IMR-90 (cell line): Measurements from ENCODE around the gene CPN2. TPM values are rescaled to one million over a fixed set of nuclear protein-coding genes. Genes with fewer than 3 reads are reported as not detected.

Source experiments
- ATAC-seq: fragments of 200-7000 bp; cut with Tn5 transposase; 2 replicates; pipeline ENCODE4 v1.9.1; 2020; ENCODE audit warnings: low read depth, mild to moderate bottlenecking, moderate library complexity
- BruUV-seq: library from RNA; stranded (reverse); fragments of 400-500 nt; replicated peaks from 2 replicates; lab custom pipeline; 2021; lab: Mats Ljungman, UMichigan
- CTCF ChIA-PET: fragments of 300-600 bp; formaldehyde crosslinking; extraction: SDS; loops from one replicate; lab custom pipeline; 2021; ENCODE audit warnings: antibody characterized with exemption; lab: Yijun Ruan, JAX
- POLR2A ChIA-PET: fragments of 300-600 bp; sonication (Branson Sonifier 250); formaldehyde crosslinking; loops from one replicate; lab custom pipeline; 2022; ENCODE audit warnings: antibody characterized with exemption; ENCODE audit not compliant: unreplicated experiment; lab: Charles Lee
- DNase-seq: peaks from one replicate; pipeline ENCODE4 v3.0.0; 2013
- H2AFZ ChIP-seq: replicated peaks from 2 replicates; pipeline ENCODE3; 2013; ENCODE audit warnings: low read length, mild to moderate bottlenecking; ENCODE audit not compliant: poor library complexity
- H2AK5ac ChIP-seq: 2 replicates; pipeline ENCODE4 v1.6.1; 2013; ENCODE audit warnings: low read depth, low read length, inconsistent platforms
- H2AK9ac ChIP-seq: replicated peaks from 2 replicates; pipeline ENCODE3; 2013; ENCODE audit warnings: mild to moderate bottlenecking, low read depth, low read length, moderate library complexity; ENCODE audit not compliant: poor library complexity
- H2BK120ac ChIP-seq: 2 replicates; pipeline ENCODE4 v1.6.1; 2013; ENCODE audit warnings: low read depth, low read length, inconsistent platforms
- H2BK15ac ChIP-seq: 3 replicates; pipeline ENCODE4 v1.6.1; 2013; ENCODE audit warnings: low read depth, low read length, inconsistent platforms
- H2BK20ac ChIP-seq: 2 replicates; pipeline ENCODE4 v1.6.1; 2013; ENCODE audit warnings: low read depth, mild to moderate bottlenecking, inconsistent platforms, low read length, moderate library complexity
- H2BK5ac ChIP-seq: 2 replicates; pipeline ENCODE4 v1.6.1; 2013; ENCODE audit warnings: mild to moderate bottlenecking, low read depth, low read length, inconsistent platforms; ENCODE audit not compliant: poor library complexity, severe bottlenecking
- H3K14ac ChIP-seq: replicated peaks from 2 replicates; pipeline ENCODE4 v1.6.1; 2013; ENCODE audit warnings: low read depth, low read length, inconsistent platforms
- H3K18ac ChIP-seq: 2 replicates; pipeline ENCODE4 v1.6.1; 2013; ENCODE audit warnings: low read depth, low read length, control low read depth
- H3K23ac ChIP-seq: 2 replicates; pipeline ENCODE4 v1.6.1; 2013; ENCODE audit warnings: low read depth, low read length, inconsistent platforms
- H3K27ac ChIP-seq: 2 replicates; pipeline ENCODE4 v1.5.1; 2013; ENCODE audit warnings: mild to moderate bottlenecking, control low read depth, low read length; ENCODE audit not compliant: insufficient read depth
- H3K27me3 ChIP-seq: 2 replicates; pipeline ENCODE4 v1.6.1; 2013; ENCODE audit warnings: low read length; ENCODE audit not compliant: control insufficient read depth, insufficient read depth
- H3K36me3 ChIP-seq: 2 replicates; pipeline ENCODE4 v1.6.1; 2013; ENCODE audit warnings: low read length, mixed read lengths; ENCODE audit not compliant: control insufficient read depth, insufficient read depth
- H3K4ac ChIP-seq: 2 replicates; pipeline ENCODE4 v1.6.1; 2013; ENCODE audit warnings: low read depth, low read length, inconsistent platforms
- H3K4me1 ChIP-seq: 2 replicates; pipeline ENCODE4 v1.6.1; 2013; ENCODE audit warnings: low read length, mixed read lengths; ENCODE audit not compliant: control insufficient read depth, insufficient read depth
- H3K4me2 ChIP-seq: 2 replicates; pipeline ENCODE4 v1.6.1; 2013; ENCODE audit warnings: low read depth, mild to moderate bottlenecking, control low read depth, low read length, moderate library complexity
- H3K4me3 ChIP-seq: 2 replicates; pipeline ENCODE4 v1.5.1; 2013; ENCODE audit warnings: low read depth, mild to moderate bottlenecking, control low read depth, low read length, moderate library complexity; ENCODE audit not compliant: insufficient read depth
- H3K56ac ChIP-seq: 2 replicates; pipeline ENCODE4 v1.6.1; 2013; ENCODE audit warnings: low read length, inconsistent platforms; ENCODE audit not compliant: insufficient read depth; ENCODE audit errors: extremely low read depth
- H3K79me1 ChIP-seq, 2 experiments: 2 replicates each; pipeline ENCODE4 v1.6.1; 2013; ENCODE audit warnings: low read length in 2 of 2, inconsistent platforms in 1 of 2, low read depth in 1 of 2
- H3K9ac ChIP-seq: 2 replicates; pipeline ENCODE4 v1.6.1; 2013; ENCODE audit warnings: low read depth, low read length, control low read depth
- H3K9me1 ChIP-seq: 2 replicates; pipeline ENCODE4 v1.6.1; 2013; ENCODE audit warnings: low read length, inconsistent platforms; ENCODE audit not compliant: insufficient read depth
- H3K9me3 ChIP-seq: 2 replicates; pipeline ENCODE4 v1.6.1; 2013; ENCODE audit warnings: low read length; ENCODE audit not compliant: control insufficient read depth, insufficient read depth
- H4K20me1 ChIP-seq: 2 replicates; pipeline ENCODE4 v1.6.1; 2013; ENCODE audit warnings: low read length, inconsistent platforms; ENCODE audit not compliant: insufficient read depth
- H4K5ac ChIP-seq: 2 replicates; pipeline ENCODE4 v1.6.1; 2013; ENCODE audit warnings: mild to moderate bottlenecking, low read depth, low read length, control low read depth
- H4K8ac ChIP-seq, 2 experiments: 2 replicates each; pipeline ENCODE4 v1.6.1; 2013; ENCODE audit warnings: low read depth in 2 of 2, low read length in 2 of 2, control low read depth in 1 of 2, inconsistent platforms in 1 of 2
- H4K91ac ChIP-seq: 2 replicates; pipeline ENCODE4 v1.6.1; 2013; ENCODE audit warnings: low read depth, low read length, inconsistent platforms; ENCODE audit not compliant: insufficient read depth
- MAFK ChIP-seq: IDR thresholded peaks from 2 replicates; pipeline ENCODE4 v1.6.1; 2012; ENCODE audit warnings: low read depth, low read length, improper control_type of control experiment
- MAZ ChIP-seq: IDR thresholded peaks from 2 replicates; pipeline ENCODE4 v1.6.1; 2012; ENCODE audit warnings: low read depth, mild to moderate bottlenecking, low read length, improper control_type of control experiment, moderate library complexity, borderline replicate concordance
- SMC3 ChIP-seq: fragments of 150-350 bp; IDR thresholded peaks from 2 replicates; pipeline ENCODE4 v1.6.1; 2016; ENCODE audit warnings: low read depth, mild to moderate bottlenecking, antibody characterized with exemption, low read length, moderate library complexity
- USF2 ChIP-seq: fragments of 150-350 bp; IDR thresholded peaks from 2 replicates; pipeline ENCODE4 v1.6.1; 2017; ENCODE audit warnings: mild to moderate bottlenecking, antibody characterized with exemption, low read length, low read depth
- WGBS, 2 experiments: methylation state at CpG; one replicate each; pipeline versions ENCODE4 v1.1.5 to v1.1.7; 2013; ENCODE audit warnings: missing lambda C conversion rate in 2 of 2; ENCODE audit not compliant: insufficient read length in 1 of 2; ENCODE audit errors: extremely low coverage in 2 of 2; 5-methylcytosine and 5-hydroxymethylcytosine counted together
- dilution Hi-C: fragments of 300-500 bp; cut with HindIII; formaldehyde crosslinking; loops from one replicate; pipeline ENCODE4 v1.14.3; 2018; ENCODE audit warnings: low sequenced_read_pairs; ENCODE audit not compliant: unreplicated experiment
- in situ Hi-C: fragments of 300-500 bp; cut with MboI; formaldehyde crosslinking; loops from 3 replicates; pipeline ENCODE4 v1.14.3; 2019; ENCODE audit warnings: low sequenced_read_pairs, inconsistent platforms, mixed read lengths
- intact Hi-C: fragments of 100-400 bp; cut with micrococcal nuclease; formaldehyde crosslinking; loops from 2 replicates; pipeline ENCODE4 v1.10.0; 2022
- polyA plus RNA-seq, 3 experiments: library from polyadenylated mRNA; depleted of rRNA; stranded (reverse); fragments of >200 nt; gene quantifications; 2 replicates each; pipeline ENCODE4 v1.2.3, GENCODE V29; 2012; ENCODE audit warnings: low replicate concordance in 1 of 3
- total RNA-seq: library from RNA; depleted of rRNA; stranded (reverse); fragments of >200 nt; gene quantifications from 2 replicates; pipeline ENCODE4 v1.2.3, GENCODE V29; 2012

CPN2 gene
- total and polyA plus RNA-seq, 2 of the 4 experiments (the other 2 are of a cell fraction) = 0.07 TPM; not detected in 1

DNA sequence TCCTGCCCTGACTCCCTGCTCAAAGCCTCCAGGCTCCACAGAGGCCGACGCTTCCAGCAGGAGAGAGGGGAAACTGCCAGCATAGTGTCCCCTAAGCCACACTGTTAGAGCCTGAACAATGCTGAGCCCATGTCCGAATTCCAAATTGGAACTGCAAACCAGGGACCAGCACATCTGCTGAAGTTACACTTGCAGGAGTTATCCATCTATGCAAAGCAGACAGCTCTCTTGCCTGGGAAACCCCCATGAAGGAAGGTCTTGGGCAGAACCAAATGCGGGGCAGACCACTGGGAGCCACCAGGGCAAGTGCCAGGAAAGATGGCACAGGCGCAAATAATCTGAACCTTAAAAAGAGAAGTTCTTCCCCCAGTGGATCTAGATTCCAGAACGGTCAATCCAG is 17.8 kb upstream of the CPN2 start:
- no TSS peak for BruUV-seq

More for the DNA sequence above, 17.8 kb upstream of the CPN2 start:
- Histone ChIP-seq H3K27ac (no peak overlapping the region), H3K4me2 (no peak overlapping the region), H3K23ac (0 out of 2 replicates have a peak overlapping the region, but pooled peaks have one; percentile 75), H3K9ac (no peak overlapping the region), H4K5ac (no peak overlapping the region), H3K4me3 (no peak overlapping the region), H2BK5ac (no peak overlapping the region), H3K9me3 (no peaks in the 10 kb centered on the region), H3K27me3 (0 out of 2 replicates have a peak, but pooled peaks cover 3% of the 10 kb centered on the region), H3K4ac (peak overlapping the region; percentile 83), H2AK5ac (peak overlapping the region; percentile 52; the same call in 1 of the 2 replicates), H4K20me1 (no peaks in the 10 kb centered on the region), H3K18ac (no peak overlapping the region), H3K14ac (peak overlapping the region; percentile 71; the same call in 1 of the 2 replicates), H3K36me3 (no peaks in the 10 kb centered on the region), H3K56ac (no peak overlapping the region; the same call in 1 of the 2 replicates), H2AFZ (peak overlapping the region; percentile 75), H3K9me1 (peaks cover 11% of the 10 kb centered on the region), H2BK120ac (peak overlapping the region; percentile 66), H3K79me1 (peaks cover 0 to 3% of the 10 kb centered on the region in 2 experiments; a peak in 1 of 4 replicates), H2BK20ac (peak overlapping the region; percentile 40), H4K8ac (peak overlapping the region in 1 of 2 experiments; percentile 59; a peak in 1 of 4 replicates), H4K91ac (peak overlapping the region; percentile 51; the same call in 1 of the 2 replicates), H2AK9ac (peak overlapping the region; percentile 25), H2BK15ac (peak overlapping the region; percentile 85; the same call in 1 of the 3 replicates), H3K4me1 (peaks cover 28% of the 10 kb centered on the region)
- POLR2A ChIA-PET = no interaction called here
- DNase-seq (no peak), ATAC-seq (no peak)
- in situ Hi-C loops (no loop called here), dilution Hi-C loops (no loop called here), intact Hi-C loops (no loop called here)
- CTCF ChIA-PET = interaction anchor here (0.6 to 1.9 kb wide), 3 partner anchors 25 to 306 kb away, joined by 3 to 4 read pairs (median 3); no protein-coding TSS in a partner anchor
- 80% methylated on average over 3 of the region's 6 CpGs; no CpG with 5 or more reads in 1 of the 2 experiments for WGBS, 2 experiments
- no peak for TF ChIP-seq USF2
- no peak for TF ChIP-seq MAFK
- no peak for TF ChIP-seq SMC3
- TF ChIP-seq MAZ = no peak
